Fibroblast of lung (primary cell): ENCODE measurements around the gene MYO1D. TPM values are rescaled to one million over a fixed set of nuclear protein-coding genes. Genes with fewer than 3 reads are reported as not detected.

Experiments used
- DNase-seq, 2 donors: peaks; one replicate each; pipeline versions ENCODE4 v3.0.0 to v3.0.0-alpha.2; 2010; ENCODE audit warnings: low read depth in 2 of 2
- H2AFZ ChIP-seq: 2 replicates; pipeline ENCODE4 v1.5.1; 2012; ENCODE audit warnings: low read length, control low read depth, inconsistent platforms
- H3K27ac ChIP-seq: 2 replicates; pipeline ENCODE4 v1.5.1; 2011; ENCODE audit warnings: low read length, control low read depth; ENCODE audit not compliant: insufficient read depth
- H3K27me3 ChIP-seq: 2 replicates; pipeline ENCODE4 v1.5.1; 2011; ENCODE audit warnings: mild to moderate bottlenecking, low read length; ENCODE audit not compliant: control insufficient read depth, insufficient read depth
- H3K36me3 ChIP-seq: 2 replicates; pipeline ENCODE4 v1.5.1; 2011; ENCODE audit warnings: low read length; ENCODE audit not compliant: control insufficient read depth, insufficient read depth
- H3K4me1 ChIP-seq: 2 replicates; pipeline ENCODE4 v1.5.1; 2011; ENCODE audit warnings: low read length; ENCODE audit not compliant: control insufficient read depth, insufficient read depth; ENCODE audit errors: extremely low read depth
- H3K4me2 ChIP-seq: 2 replicates; pipeline ENCODE4 v1.5.1; 2011; ENCODE audit warnings: low read length, control low read depth; ENCODE audit not compliant: insufficient read depth; ENCODE audit errors: extremely low read depth
- H3K4me3 ChIP-seq, 4 experiments: fragments of 200-600 bp in 1 of 4; sonication (generic) in 1 of 4; replicated peaks in 1 of 4; 2 replicates each; pipeline ENCODE4 v1.5.1; 2011 to 2016; ENCODE audit warnings: low read length in 4 of 4, low read depth in 3 of 4, mild to moderate bottlenecking in 3 of 4, control low read depth in 2 of 4, inconsistent platforms in 1 of 4, mixed read lengths in 1 of 4; ENCODE audit not compliant: insufficient read depth in 1 of 4; ENCODE audit errors: control extremely low read depth in 1 of 4
- H3K79me2 ChIP-seq: 2 replicates; pipeline ENCODE4 v1.5.1; 2012; ENCODE audit warnings: mild to moderate bottlenecking, low read length, inconsistent platforms; ENCODE audit not compliant: control insufficient read depth, insufficient read depth
- H3K9ac ChIP-seq: 2 replicates; pipeline ENCODE4 v1.5.1; 2011; ENCODE audit warnings: mild to moderate bottlenecking, low read length, control low read depth; ENCODE audit not compliant: insufficient read depth
- H3K9me3 ChIP-seq: 2 replicates; pipeline ENCODE4 v1.5.1; 2012; ENCODE audit warnings: low read depth, low read length; ENCODE audit not compliant: control insufficient read depth, insufficient read depth
- H4K20me1 ChIP-seq: 2 replicates; pipeline ENCODE4 v1.5.1; 2011; ENCODE audit warnings: low read length; ENCODE audit not compliant: control insufficient read depth, insufficient read depth; ENCODE audit errors: extremely low read depth
- EZH2 ChIP-seq: IDR thresholded peaks from 2 replicates; pipeline ENCODE4 v1.5.1; 2012; ENCODE audit warnings: low read length, control low read depth, mild to moderate bottlenecking; ENCODE audit errors: missing control alignments
- polyA plus RNA-seq, 2 donors: library from polyadenylated mRNA; depleted of rRNA in 1 of 2; stranded (reverse) in 1 of 2; unstranded in 1 of 2; fragments of >200 nt; gene quantifications; 2 replicates each; pipeline ENCODE4 v1.2.1, GENCODE V29; 2011 to 2012; ENCODE audit warnings: missing spikeins in 1 of 2
- total RNA-seq: library from RNA; depleted of rRNA; stranded (reverse); fragments of >200 nt; gene quantifications from 2 replicates; pipeline ENCODE4 v1.2.1, GENCODE V29; 2014
- TF ChIP-seq, protein P1 (sequence below), 2 donors: IDR thresholded peaks in 1 of 2; conservative IDR thresholded peaks in 1 of 2; 1 replicate in 1 of 2; 2 replicates in 1 of 2; pipeline ENCODE4 v1.5.1; 2011 to 2012; ENCODE audit warnings: low read length in 2 of 2, control low read depth in 1 of 2, inconsistent platforms in 1 of 2, low read depth in 1 of 2, mild to moderate bottlenecking in 1 of 2

MYO1D gene
- total and polyA plus RNA-seq, 2 donors (not counting 1 experiment from before 2014, with no cell fraction given): 35.0 to 46.6 TPM

DNA sequence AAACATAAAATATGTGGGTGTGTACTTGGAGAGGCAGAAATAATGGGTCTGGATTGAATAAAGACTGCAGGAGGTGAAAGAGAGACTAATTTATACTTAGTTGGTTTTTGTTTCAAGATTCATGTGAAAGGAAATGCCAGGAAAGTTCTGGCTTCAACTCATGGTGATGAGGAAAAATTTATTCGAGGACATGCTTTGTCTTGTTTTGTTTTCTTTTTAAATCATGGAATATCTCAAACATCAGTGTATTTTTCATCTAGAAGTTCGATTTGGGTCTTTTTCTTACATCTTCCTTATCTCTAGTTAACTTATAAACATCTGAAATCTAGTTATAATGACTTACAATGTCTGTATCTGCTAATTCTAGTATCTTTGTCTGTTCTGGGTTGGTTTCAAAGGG is 275.1 kb downstream of the MYO1D start:
- Histone ChIP-seq H3K27ac (no peak overlapping the region), H3K4me3 (no peak overlapping the region), H3K27me3 (no peaks in the 10 kb centered on the region), H3K79me2 (no peaks in the 10 kb centered on the region), H3K36me3 (no peaks in the 10 kb centered on the region), H3K4me2 (no peak overlapping the region), H4K20me1 (no peaks in the 10 kb centered on the region), H3K4me1 (no peaks in the 10 kb centered on the region), H2AFZ (no peak overlapping the region), H3K9me3 (no peaks in the 10 kb centered on the region), H3K9ac (no peak overlapping the region)
- DNase-seq: no peak
- TF ChIP-seq, protein P1, sequence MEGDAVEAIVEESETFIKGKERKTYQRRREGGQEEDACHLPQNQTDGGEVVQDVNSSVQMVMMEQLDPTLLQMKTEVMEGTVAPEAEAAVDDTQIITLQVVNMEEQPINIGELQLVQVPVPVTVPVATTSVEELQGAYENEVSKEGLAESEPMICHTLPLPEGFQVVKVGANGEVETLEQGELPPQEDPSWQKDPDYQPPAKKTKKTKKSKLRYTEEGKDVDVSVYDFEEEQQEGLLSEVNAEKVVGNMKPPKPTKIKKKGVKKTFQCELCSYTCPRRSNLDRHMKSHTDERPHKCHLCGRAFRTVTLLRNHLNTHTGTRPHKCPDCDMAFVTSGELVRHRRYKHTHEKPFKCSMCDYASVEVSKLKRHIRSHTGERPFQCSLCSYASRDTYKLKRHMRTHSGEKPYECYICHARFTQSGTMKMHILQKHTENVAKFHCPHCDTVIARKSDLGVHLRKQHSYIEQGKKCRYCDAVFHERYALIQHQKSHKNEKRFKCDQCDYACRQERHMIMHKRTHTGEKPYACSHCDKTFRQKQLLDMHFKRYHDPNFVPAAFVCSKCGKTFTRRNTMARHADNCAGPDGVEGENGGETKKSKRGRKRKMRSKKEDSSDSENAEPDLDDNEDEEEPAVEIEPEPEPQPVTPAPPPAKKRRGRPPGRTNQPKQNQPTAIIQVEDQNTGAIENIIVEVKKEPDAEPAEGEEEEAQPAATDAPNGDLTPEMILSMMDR (conservative IDR thresholded peaks at IDR 0.05 in 1 of 2, IDR thresholded peaks at IDR 0.05 in 1 of 2; ENCODE audit: low read depth in 1 of 2, low read length in 2 of 2): no peak
- TF ChIP-seq EZH2: no peak

DNA sequence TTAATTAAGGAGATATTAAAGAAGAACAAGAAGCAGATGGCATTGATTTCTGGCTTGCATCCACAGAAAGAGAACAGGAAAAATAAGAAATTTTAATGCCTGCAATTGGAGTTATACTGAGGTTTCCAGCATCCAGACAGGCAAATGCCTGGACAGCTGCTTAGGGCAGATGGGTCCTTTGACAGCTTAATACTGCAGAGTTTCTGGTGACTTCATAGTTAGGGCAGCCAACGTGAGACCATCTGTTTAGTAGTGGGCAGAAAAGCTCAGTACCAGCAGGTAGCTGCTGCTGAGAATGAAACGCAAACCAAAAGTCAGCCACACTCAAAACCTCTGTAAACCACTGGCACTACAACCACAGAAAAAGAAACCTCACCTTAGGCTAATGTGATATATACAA is 280.3 kb downstream of the MYO1D start:
- Histone ChIP-seq H3K4me3 (no peak overlapping the region), H4K20me1 (no peaks in the 10 kb centered on the region), H3K9me3 (no peaks in the 10 kb centered on the region), H3K27me3 (no peaks in the 10 kb centered on the region), H3K9ac (no peak overlapping the region), H3K36me3 (no peaks in the 10 kb centered on the region), H3K4me1 (no peaks in the 10 kb centered on the region), H3K79me2 (no peaks in the 10 kb centered on the region), H3K27ac (no peak overlapping the region), H2AFZ (no peak overlapping the region), H3K4me2 (no peak overlapping the region)
- TF ChIP-seq, protein P1 (conservative IDR thresholded peaks at IDR 0.05 in 1 of 2, IDR thresholded peaks at IDR 0.05 in 1 of 2; ENCODE audit: low read depth in 1 of 2, low read length in 2 of 2): no peak
- TF ChIP-seq EZH2: no peak
- DNase-seq: peak in 1 of 2 donors; percentile 2

DNA sequence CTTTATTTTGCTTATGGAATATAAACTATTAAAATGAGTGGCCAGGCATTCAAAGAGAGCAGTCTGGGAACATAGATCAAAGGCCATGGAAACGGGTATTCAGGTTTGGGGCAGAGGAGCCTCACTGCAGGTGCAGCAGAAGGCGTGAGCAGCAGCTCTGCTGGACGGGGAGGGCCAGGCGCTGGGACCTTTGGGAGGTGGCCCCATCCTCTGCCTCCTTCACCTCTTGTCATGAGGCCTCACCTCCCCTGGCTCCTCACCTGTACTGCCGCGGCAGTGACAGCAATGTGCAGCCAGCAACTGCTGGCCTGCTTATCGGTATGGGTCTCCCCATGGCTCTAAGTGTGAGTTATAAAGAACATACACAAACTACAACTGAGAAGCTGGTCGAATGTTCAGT is 280.7 kb downstream of the MYO1D start:
- Histone ChIP-seq H3K9me3 (no peaks in the 10 kb centered on the region), H3K4me3 (no peak overlapping the region), H3K27me3 (no peaks in the 10 kb centered on the region), H2AFZ (no peak overlapping the region), H3K4me1 (no peaks in the 10 kb centered on the region), H3K27ac (no peak overlapping the region), H3K9ac (no peak overlapping the region), H4K20me1 (no peaks in the 10 kb centered on the region), H3K36me3 (no peaks in the 10 kb centered on the region), H3K4me2 (no peak overlapping the region), H3K79me2 (no peaks in the 10 kb centered on the region)
- no peak for DNase-seq
- TF ChIP-seq EZH2: no peak
- TF ChIP-seq, protein P1 (conservative IDR thresholded peaks at IDR 0.05 in 1 of 2, IDR thresholded peaks at IDR 0.05 in 1 of 2; ENCODE audit: low read depth in 1 of 2, low read length in 2 of 2): no peak
